ENCODE measurements around the gene DTD1. TPM values are rescaled to one million over a fixed set of nuclear protein-coding genes. Genes with fewer than 3 reads are reported as not detected.

The DTD1 gene
- total RNA-seq, 1 experiment from 2014 or later: 16.6 TPM

GRCh38 chr20:18712131-18712530, 124.3 kb downstream of the DTD1 start:
- Histone ChIP-seq H3K27ac (ENCODE audit: low read depth, low read length, poor library complexity, severe bottlenecking) (no peak overlapping the region), H3K9me3 (ENCODE audit: low read depth, low read length, poor library complexity, severe bottlenecking) (no peaks in the 10 kb centered on the region), H3K4me3 (ENCODE audit: low read depth, low read length, poor library complexity, severe bottlenecking) (no peak overlapping the region), H3K36me3 (ENCODE audit: insufficient read depth, low read length, poor library complexity, severe bottlenecking) (no peaks in the 10 kb centered on the region), H3K27me3 (replicated peaks; ENCODE audit: insufficient read depth, low read depth, low read length, poor library complexity) (no peaks in the 10 kb centered on the region), H3K4me1 (ENCODE audit: insufficient read depth, low read length, poor library complexity, severe bottlenecking) (no peaks in the 10 kb centered on the region)
- intact Hi-C loops (cut with micrococcal nuclease; ENCODE audit: unreplicated experiment): no loop called here
- ChIA-PET CTCF (no interaction called here), POLR2A (ENCODE audit: low non-redundant PET) (no interaction called here)
- no TSS peak for BruUV-seq (replicated peaks)
- DNase-seq (ENCODE audit: low spot score): no peak
- TF ChIP-seq EZH2 (IDR thresholded peaks at IDR 0.05; ENCODE audit: borderline replicate concordance, low read depth, low read length, poor library complexity, severe bottlenecking) (no peak), CTCF (conservative IDR thresholded peaks at IDR 0.05; ENCODE audit: low read depth, low read length) (no peak)

- CTCF ChIA-PET: no interaction called here
- TF ChIP-seq EZH2 (IDR thresholded peaks at IDR 0.05; ENCODE audit: borderline replicate concordance, low read depth, low read length, poor library complexity, severe bottlenecking) (no peak), CTCF (conservative IDR thresholded peaks at IDR 0.05; ENCODE audit: low read depth, low read length) (0 out of 2 replicates have a peak, but pooled peaks have one; percentile 13)
- Histone ChIP-seq H3K36me3 (ENCODE audit: insufficient read depth, low read length, poor library complexity, severe bottlenecking) (no peaks in the 10 kb centered on the region), H3K4me1 (ENCODE audit: insufficient read depth, low read length, poor library complexity, severe bottlenecking) (no peaks in the 10 kb centered on the region), H3K9me3 (ENCODE audit: low read depth, low read length, poor library complexity, severe bottlenecking) (no peaks in the 10 kb centered on the region), H3K4me3 (ENCODE audit: low read depth, low read length, poor library complexity, severe bottlenecking) (no peak overlapping the region), H3K27me3 (replicated peaks; ENCODE audit: insufficient read depth, low read depth, low read length, poor library complexity) (no peaks in the 10 kb centered on the region), H3K27ac (ENCODE audit: low read depth, low read length, poor library complexity, severe bottlenecking) (no peak overlapping the region)
- no peak for DNase-seq (ENCODE audit: low spot score)
- POLR2A ChIA-PET (ENCODE audit: low non-redundant PET): no interaction called here
- intact Hi-C loops (cut with micrococcal nuclease; ENCODE audit: unreplicated experiment): no loop called here
- no TSS peak for BruUV-seq (replicated peaks)
These were observed 125.0 kb downstream of the DTD1 start for GRCh38 chr20:18712882-18713281.

GRCh38 chr20:18715564-18715963, 127.7 kb downstream of the DTD1 start:
- no peaks in the 10 kb centered on the region for H3K9me3 ChIP-seq (ENCODE audit: low read depth, low read length, poor library complexity, severe bottlenecking)
- POLR2A ChIA-PET (ENCODE audit: low non-redundant PET): no interaction called here
- H3K36me3 ChIP-seq (ENCODE audit: insufficient read depth, low read length, poor library complexity, severe bottlenecking): no peaks in the 10 kb centered on the region
- CTCF ChIA-PET: no interaction called here
- no peak overlapping the region for H3K4me3 ChIP-seq (ENCODE audit: low read depth, low read length, poor library complexity, severe bottlenecking)
- no peak for DNase-seq (ENCODE audit: low spot score)
- no peak overlapping the region for H3K27ac ChIP-seq (ENCODE audit: low read depth, low read length, poor library complexity, severe bottlenecking)
- no peaks in the 10 kb centered on the region for H3K4me1 ChIP-seq (ENCODE audit: insufficient read depth, low read length, poor library complexity, severe bottlenecking)
- BruUV-seq (replicated peaks): no TSS peak
- H3K27me3 ChIP-seq (replicated peaks; ENCODE audit: insufficient read depth, low read depth, low read length, poor library complexity): no peaks in the 10 kb centered on the region
- intact Hi-C loops (cut with micrococcal nuclease; ENCODE audit: unreplicated experiment): no loop called here
- TF ChIP-seq CTCF (conservative IDR thresholded peaks at IDR 0.05; ENCODE audit: low read depth, low read length) (no peak), EZH2 (IDR thresholded peaks at IDR 0.05; ENCODE audit: borderline replicate concordance, low read depth, low read length, poor library complexity, severe bottlenecking) (no peak)

Measured in A673 (cell line).